ENCODE measurements around the gene KRTAP4-4.

GRCh38 chr17:41171886-41172285, 11.3 kb upstream of the KRTAP4-4 start:
- no peak for TF ChIP-seq ZFX (IDR thresholded peaks at IDR 0.05; ENCODE audit: borderline replicate concordance)
- TF ChIP-seq CTCF (IDR thresholded peaks at IDR 0.05): no peak

Data from 22Rv1 (cell line).